CD4-positive, alpha-beta T cell treated with Interleukin-17A for 4 hours (primary cell): Measurements from ENCODE around the gene MYL10.

Source experiments
- DNase-seq: peaks from one replicate; pipeline ENCODE4 v3.0.0-alpha.2; 2020; ENCODE audit warnings: mixed read lengths

The MYL10 gene

DNA sequence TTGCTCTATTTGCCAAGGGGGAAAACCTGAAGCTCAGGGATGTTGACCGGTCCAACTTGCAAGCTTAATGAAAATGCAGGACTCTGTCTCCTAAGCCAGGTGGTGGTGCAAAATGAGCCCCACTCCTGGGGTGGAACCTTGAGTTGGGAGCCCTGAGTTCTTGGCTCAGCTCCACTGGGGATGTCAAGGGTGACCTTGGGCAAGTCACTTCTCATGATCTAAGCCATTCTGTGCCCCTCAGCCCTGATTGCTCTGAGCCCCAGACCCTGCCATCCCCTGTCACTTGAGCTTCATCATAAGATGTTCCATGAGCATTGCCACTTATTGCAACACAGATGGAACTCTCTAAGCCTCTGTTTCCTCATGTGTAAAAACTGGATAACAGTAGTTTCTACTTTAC is 33.9 kb downstream of the MYL10 start:
- no peak for DNase-seq

- DNase-seq, result no peak
Observed at GRCh38 chr7:101594790-101595189, 34.3 kb downstream of the MYL10 start.

DNA sequence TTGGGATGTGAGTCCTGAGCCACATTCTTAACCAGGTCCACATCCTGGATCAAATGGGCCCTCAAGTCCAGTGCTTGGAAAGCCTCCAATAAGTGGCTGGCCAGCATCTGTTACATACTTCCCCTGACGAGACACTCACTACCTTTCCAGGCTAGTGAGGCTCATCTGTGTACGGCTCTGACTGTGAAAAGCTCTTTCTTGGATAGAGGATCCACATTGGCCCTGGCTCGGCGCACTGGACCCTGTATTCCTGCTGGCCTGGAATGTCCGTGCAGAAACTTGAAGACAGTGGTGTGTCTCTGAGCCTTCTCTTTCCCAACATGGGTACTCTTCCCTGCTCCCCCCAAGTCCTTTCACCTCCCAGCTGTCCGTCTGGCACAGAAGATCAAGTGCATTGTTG is 35.5 kb downstream of the MYL10 start:
- DNase-seq, result no peak

- no peak for DNase-seq
Observed at GRCh38 chr7:101591504-101591903, 37.6 kb downstream of the MYL10 start.

GRCh38 chr7:101590663-101591435 is 38.2 kb downstream of the MYL10 start:
- no peak for DNase-seq

DNA sequence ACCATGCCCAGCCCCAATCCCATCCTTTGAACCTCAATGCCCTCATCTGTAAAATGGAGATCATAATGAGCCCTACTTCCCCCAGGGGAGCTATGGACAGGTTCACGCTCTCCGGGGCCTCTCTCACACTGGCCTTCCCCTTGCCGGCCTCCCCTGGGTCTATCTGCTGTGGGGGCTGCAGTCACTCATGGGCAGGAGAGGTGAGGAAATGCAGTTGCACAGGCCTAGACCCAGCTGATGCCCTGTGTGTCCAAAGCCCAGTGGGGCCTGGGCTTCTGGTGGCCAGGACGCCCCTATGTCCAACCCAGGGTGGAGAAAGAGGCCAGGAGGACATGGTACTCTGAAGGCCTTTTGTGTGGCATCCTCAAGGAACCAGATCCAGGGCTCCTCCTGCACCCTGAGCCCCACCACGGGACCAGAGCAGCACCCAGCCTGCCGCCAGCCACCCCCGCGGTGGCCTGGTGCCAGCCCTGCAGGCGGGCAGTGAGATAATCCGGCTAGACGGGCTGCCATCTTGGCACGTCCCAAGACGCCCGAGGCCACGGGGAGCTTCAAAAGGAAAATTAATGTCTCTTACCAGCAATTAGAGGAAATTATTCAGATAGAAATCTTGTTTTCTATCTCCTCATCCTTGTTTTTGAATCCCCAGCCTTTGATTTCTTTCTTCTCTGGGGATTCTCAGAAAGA is 39.0 kb downstream of the MYL10 start:
- DNase-seq, result no peak

- DNase-seq, result no peak
Observed at GRCh38 chr7:101589052-101589451, 40.0 kb downstream of the MYL10 start.

GRCh38 chr7:101588131-101588935 is 40.8 kb downstream of the MYL10 start:
- DNase-seq, result no peak

GRCh38 chr7:101586906-101587677 is 42.0 kb downstream of the MYL10 start:
- DNase-seq, result no peak

GRCh38 chr7:101586078-101586905 is 42.8 kb downstream of the MYL10 start:
- DNase-seq, result no peak

- DNase-seq, result no peak
Observed at GRCh38 chr7:101582971-101583370, 46.1 kb downstream of the MYL10 start.

DNA sequence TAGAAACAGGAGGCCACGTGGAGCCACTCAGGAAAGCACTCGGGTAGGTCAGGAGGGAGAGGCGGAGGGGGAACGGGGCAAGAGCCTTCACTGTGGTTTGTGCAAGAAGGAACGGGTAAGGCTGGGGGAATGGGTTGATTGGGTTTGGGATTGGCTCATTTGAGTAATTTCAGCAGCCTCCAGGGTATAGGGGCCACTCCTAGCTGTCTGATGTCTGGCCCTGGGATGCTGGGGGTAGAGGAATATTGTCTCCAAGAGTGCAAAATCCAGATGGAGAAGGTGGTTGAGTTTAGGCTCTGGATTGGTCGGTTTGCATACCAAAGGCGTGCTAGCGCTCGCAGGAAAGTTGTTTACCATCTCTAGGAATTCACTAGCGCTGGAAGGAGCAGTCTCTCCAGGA is 47.2 kb downstream of the MYL10 start:
- DNase-seq, result no peak

DNA sequence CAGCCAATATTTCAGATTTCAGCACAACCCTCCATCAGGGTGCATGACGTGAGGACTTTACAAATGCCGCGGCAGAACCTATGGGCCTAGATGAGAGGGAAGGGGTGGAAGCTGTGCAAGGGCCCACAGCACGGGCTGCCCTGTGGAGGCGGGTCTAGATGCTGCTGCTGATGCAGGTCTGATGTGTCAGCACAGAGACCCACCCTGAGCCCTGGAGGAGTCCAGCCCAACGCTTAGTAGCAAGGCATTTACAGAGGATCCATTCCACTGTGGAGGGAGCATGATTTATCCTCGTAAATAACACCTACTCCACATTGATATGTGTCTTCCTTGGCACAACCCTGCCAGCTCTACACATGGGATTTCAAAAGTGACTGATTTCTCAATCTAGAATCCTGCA is 48.5 kb downstream of the MYL10 start:
- no peak for DNase-seq

DNA sequence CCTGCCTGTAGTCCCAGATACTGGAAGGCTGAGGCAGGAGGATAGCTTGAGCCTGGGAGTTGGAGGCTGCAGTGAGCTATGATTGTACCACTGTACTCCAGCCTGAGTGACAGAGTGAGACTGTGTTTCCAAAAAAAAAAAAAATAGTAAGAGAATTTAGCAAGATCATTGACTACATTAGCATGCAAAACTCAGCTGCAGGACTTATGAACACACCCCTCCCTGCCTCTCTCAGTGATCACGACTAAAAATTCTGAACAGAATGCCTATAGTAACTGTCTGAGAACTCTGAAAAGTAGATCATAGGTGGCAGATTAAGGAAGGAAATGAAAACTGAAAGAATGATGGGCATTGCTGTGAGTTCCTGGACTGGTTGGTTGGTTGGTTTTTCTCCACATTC is 50.5 kb downstream of the MYL10 start:
- DNase-seq, result no peak

DNA sequence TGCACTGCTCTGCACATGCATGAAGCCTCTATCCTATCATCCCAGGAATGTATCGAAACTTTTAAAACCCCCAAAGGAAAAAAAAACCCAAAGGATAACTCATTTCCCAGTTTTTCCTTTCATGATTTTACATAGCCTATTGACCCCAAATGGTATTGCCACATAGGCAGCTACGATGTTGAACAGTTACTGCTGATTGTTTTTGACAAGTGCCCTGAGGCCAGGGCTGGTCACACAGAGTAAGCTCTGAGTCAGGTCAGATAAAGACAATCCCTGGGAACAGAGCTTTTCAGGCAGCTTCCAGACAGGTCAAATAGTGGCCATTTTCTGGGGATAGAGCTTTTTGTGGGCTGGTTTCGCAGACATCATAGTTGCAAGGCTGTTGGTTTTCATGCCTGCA is 52.1 kb downstream of the MYL10 start:
- DNase-seq, result no peak

GRCh38 chr7:101575721-101576120 is 53.4 kb downstream of the MYL10 start:
- DNase-seq, result no peak

DNA sequence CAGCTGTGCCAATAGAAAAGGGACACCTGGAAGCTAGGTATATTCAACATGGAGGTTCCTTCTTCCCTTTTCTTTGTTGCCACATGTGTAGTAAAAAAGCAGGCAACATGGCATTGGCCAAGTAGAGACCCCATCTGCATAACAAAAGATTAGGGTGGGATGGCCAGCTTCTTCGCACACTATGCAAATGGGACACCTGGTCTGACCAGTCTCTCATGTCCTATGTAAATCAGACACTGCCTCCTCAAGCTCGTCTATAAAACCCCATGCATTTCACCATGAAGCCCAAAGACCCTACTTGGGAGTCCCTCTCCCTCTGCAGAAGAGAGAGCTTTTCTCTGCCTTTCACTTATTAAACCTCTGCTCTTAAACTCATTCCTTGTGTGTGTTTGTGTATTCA is 53.9 kb downstream of the MYL10 start:
- DNase-seq, result no peak

DNA sequence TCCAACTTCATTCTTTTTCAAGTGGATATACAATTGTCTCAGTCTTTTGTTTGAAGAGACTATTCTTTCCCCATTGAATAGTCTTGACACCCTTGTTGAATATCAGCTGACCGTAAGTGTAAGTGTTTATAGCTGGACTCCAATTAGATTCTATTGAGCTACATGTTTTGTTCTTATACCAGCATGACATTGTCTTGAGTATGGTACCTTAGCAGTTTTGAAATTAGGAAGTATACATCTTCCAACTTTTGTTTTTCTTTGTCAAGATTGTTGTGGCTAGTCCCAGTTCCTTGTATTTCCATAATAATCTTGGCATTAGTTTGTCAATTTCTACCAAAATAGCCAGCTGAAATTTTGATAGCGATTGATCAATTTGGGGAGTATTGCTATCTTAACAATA is 56.9 kb downstream of the MYL10 start:
- DNase-seq, result no peak

DNA sequence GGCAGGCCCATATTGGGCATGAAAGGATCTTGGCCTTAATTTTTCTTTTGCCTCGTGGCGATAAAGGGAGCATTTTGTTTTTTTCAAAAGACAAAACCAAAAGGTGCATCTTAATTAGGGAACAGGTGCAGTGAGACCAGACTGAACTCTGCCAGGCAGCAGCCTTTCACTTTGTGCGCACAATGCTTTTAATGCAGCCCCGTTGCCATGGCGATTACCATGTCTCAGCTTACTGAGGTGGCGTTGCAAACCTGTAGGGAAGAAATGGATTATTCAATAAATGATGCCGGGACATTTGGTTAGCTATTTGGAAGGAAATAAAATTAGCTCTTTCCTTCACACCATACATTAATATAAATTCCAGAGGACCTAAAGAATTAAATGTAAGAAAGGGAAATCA is 61.9 kb downstream of the MYL10 start:
- no peak for DNase-seq

GRCh38 chr7:101565601-101566209 is 63.4 kb downstream of the MYL10 start:
- no peak for DNase-seq

DNA sequence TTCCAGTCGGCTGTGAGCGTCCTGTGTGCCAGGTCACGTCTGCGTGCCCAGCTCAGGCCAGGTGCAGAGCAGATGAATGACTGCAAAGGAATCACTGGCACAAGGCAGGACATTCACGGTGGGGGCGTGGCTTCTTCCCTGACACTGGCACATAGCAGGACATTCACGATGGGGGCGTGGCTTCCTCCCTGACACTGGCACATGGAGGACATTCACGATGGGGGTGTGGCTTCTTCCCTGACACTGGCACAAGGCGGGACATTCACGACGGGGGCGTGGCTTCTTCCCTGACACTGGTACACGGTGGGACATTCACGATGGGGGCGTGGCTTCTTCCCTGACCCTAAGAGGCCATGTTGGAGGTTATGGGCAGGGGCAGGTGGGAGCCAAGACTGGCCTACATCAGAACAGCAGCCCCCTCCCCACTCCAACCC is 64.3 kb downstream of the MYL10 start:
- no peak for DNase-seq
